Testis (tissue), 2 donors: Measurements from ENCODE around the gene RAB11FIP2.

Source experiments
- CTCF ChIP-seq, 3 experiments: fragments of 450-650 bp in 2 of 3; fragments of 200-600 bp in 1 of 3; sonication (generic) in 1 of 3; IDR thresholded peaks; one replicate each; pipeline ENCODE4 v1.5.1; 2016 to 2019; ENCODE audit warnings: antibody characterized with exemption in 3 of 3, mild to moderate bottlenecking in 2 of 3, moderate library complexity in 1 of 3
- POLR2A ChIP-seq: fragments of 450-650 bp; IDR thresholded peaks from one replicate; pipeline ENCODE4 v1.6.1; 2017; ENCODE audit warnings: antibody characterized with exemption, mild to moderate bottlenecking, moderate library complexity

GRCh38 chr10:118042336-118042735 lies 4.4 kb downstream of the RAB11FIP2 start:
- TF ChIP-seq CTCF (IDR thresholded peaks at IDR 0.05) (no peak), POLR2A (no peak)
